HCT116 (cell line): ENCODE data around the gene ANKRD6. TPM values are rescaled to one million over a fixed set of nuclear protein-coding genes. Genes with fewer than 3 reads are reported as not detected.

Source experiments
- ATAC-seq: fragments of 200-7000 bp; cut with Tn5 transposase; 2 replicates; pipeline ENCODE4 v1.9.1; 2020; ENCODE audit warnings: mild to moderate bottlenecking, moderate library complexity
- BruUV-seq: library from RNA; stranded (reverse); fragments of 400-500 nt; replicated peaks from 2 replicates; lab custom pipeline; 2021; lab: Mats Ljungman, UMichigan
- CTCF ChIA-PET: fragments of 300-600 bp; sonication (Branson Sonifier 250); formaldehyde crosslinking; loops from one replicate; lab custom pipeline; 2021; ENCODE audit warnings: antibody characterized with exemption; lab: Charles Lee
- POLR2A ChIA-PET: fragments of 300-600, 350-600 bp; sonication (Branson Sonifier 250); formaldehyde crosslinking; loops from one replicate; lab custom pipeline; 2021; ENCODE audit warnings: antibody characterized with exemption; lab: Charles Lee
- RAD21 ChIA-PET, 2 experiments: fragments of 300-600 bp; sonication (Branson Sonifier 250); formaldehyde crosslinking; loops; one replicate each; lab custom pipeline; 2023; ENCODE audit warnings: low total read pairs in 2 of 2; ENCODE audit not compliant: uncharacterized antibody in 2 of 2, unreplicated experiment in 2 of 2, low non-redundant PET in 1 of 2; lab: Charles Lee
- DNase-seq: peaks from one replicate; pipeline ENCODE4 v3.0.0-alpha.2; 2010; ENCODE audit warnings: low read depth, low spot score
- H2AFZ ChIP-seq: fragments of 200-600 bp; shearing (Covaris generic), sonication (generic); 2 replicates; pipeline ENCODE4 v1.6.1; 2017; ENCODE audit warnings: low read depth, mixed run types, mixed read lengths, antibody characterized with exemption, low read length; ENCODE audit not compliant: poor library complexity, severe bottlenecking
- H3K27ac ChIP-seq: 2 replicates; pipeline ENCODE4 v1.5.1; 2012; ENCODE audit warnings: low read depth, low read length
- H3K27me3 ChIP-seq: fragments of 200-600 bp; sonication (generic); 2 replicates; pipeline ENCODE4 v1.6.1; 2016; ENCODE audit warnings: mixed run types, low read length, mixed read lengths; ENCODE audit not compliant: insufficient read depth
- H3K36me3 ChIP-seq, 2 experiments: fragments of 200-500 bp in 1 of 2; fragments of 200-600 bp in 1 of 2; sonication (Bioruptor generic) in 1 of 2; sonication (generic) in 1 of 2; 2 replicates each; pipeline versions ENCODE4 v1.5.1 to v1.6.1; 2014 to 2016; ENCODE audit warnings: low read length in 2 of 2, inconsistent platforms in 1 of 2, mixed read lengths in 1 of 2, mixed run types in 1 of 2; ENCODE audit not compliant: insufficient read depth in 2 of 2, control insufficient read depth in 1 of 2
- H3K4me1 ChIP-seq, 2 experiments: fragments of 200-600 bp in 1 of 2; sonication (generic) in 1 of 2; 2 replicates each; pipeline versions ENCODE4 v1.5.1 to v1.6.1; 2012 to 2017; ENCODE audit warnings: low read length in 2 of 2, inconsistent platforms in 1 of 2, mild to moderate bottlenecking in 1 of 2, mixed read lengths in 1 of 2, mixed run types in 1 of 2, moderate library complexity in 1 of 2; ENCODE audit not compliant: insufficient read depth in 2 of 2, control insufficient read depth in 1 of 2
- H3K4me2 ChIP-seq: fragments of 200-600 bp; sonication (generic); 2 replicates; pipeline ENCODE4 v1.6.1; 2017; ENCODE audit warnings: mixed run types, low read length, mixed read lengths
- H3K4me3 ChIP-seq, 2 experiments: fragments of 200-600 bp in 1 of 2; sonication (generic) in 1 of 2; replicated peaks in 1 of 2; 2 replicates each; pipeline ENCODE4 v1.5.1; 2011 to 2016; ENCODE audit warnings: low read length in 2 of 2, control low read depth in 1 of 2, low read depth in 1 of 2, mild to moderate bottlenecking in 1 of 2, mixed read lengths in 1 of 2, mixed run types in 1 of 2
- H3K79me2 ChIP-seq: fragments of 200-600 bp; sonication (generic); 2 replicates; pipeline ENCODE4 v1.6.1; 2017; ENCODE audit warnings: mild to moderate bottlenecking, mixed run types, low read length, moderate library complexity, mixed read lengths; ENCODE audit not compliant: insufficient read depth
- H3K9ac ChIP-seq: fragments of 200-600 bp; sonication (generic); 2 replicates; pipeline ENCODE4 v1.6.1; 2016; ENCODE audit warnings: low read length, mixed read lengths
- H3K9me2 ChIP-seq: fragments of 200-600 bp; sonication (generic), shearing (Covaris generic); 2 replicates; pipeline ENCODE4 v1.6.1; 2017; ENCODE audit warnings: mixed run types, mild to moderate bottlenecking, moderate library complexity; ENCODE audit not compliant: insufficient read depth
- H3K9me3 ChIP-seq, 2 experiments: fragments of 200-500 bp in 1 of 2; fragments of 200-600 bp in 1 of 2; sonication (Bioruptor generic) in 1 of 2; sonication (generic) in 1 of 2; 2 replicates each; pipeline ENCODE4 v1.6.1; 2014 to 2017; ENCODE audit warnings: low read length in 2 of 2, mixed read lengths in 2 of 2, inconsistent platforms in 1 of 2, low read depth in 1 of 2, mild to moderate bottlenecking in 1 of 2, mixed run types in 1 of 2, moderate library complexity in 1 of 2; ENCODE audit not compliant: control insufficient read depth in 1 of 2, insufficient read depth in 1 of 2
- H4K20me1 ChIP-seq: fragments of 200-600 bp; sonication (generic), shearing (Covaris generic); 2 replicates; pipeline ENCODE4 v1.6.1; 2017; ENCODE audit warnings: mixed run types, mild to moderate bottlenecking, moderate library complexity; ENCODE audit not compliant: insufficient read depth
- ATF3 ChIP-seq: IDR thresholded peaks from 2 replicates; pipeline ENCODE4 v1.6.1; 2012
- CEBPB ChIP-seq: IDR thresholded peaks from 2 replicates; pipeline ENCODE4 v1.6.1; 2012; ENCODE audit warnings: low read depth
- EZH2 ChIP-seq: fragments of 200-600 bp; sonication (generic); IDR thresholded peaks from 2 replicates; pipeline ENCODE4 v1.6.1; 2017; ENCODE audit warnings: antibody characterized with exemption, mixed run types
- FOSL1 ChIP-seq: IDR thresholded peaks from 2 replicates; pipeline ENCODE4 v1.6.1; 2012; ENCODE audit warnings: low read depth
- JUND ChIP-seq: IDR thresholded peaks from 2 replicates; pipeline ENCODE4 v1.6.1; 2012
- MAX ChIP-seq: IDR thresholded peaks from 2 replicates; pipeline ENCODE4 v1.6.1; 2012
- POLR2A ChIP-seq: IDR thresholded peaks from 2 replicates; pipeline ENCODE4 v1.7.0; 2011; ENCODE audit warnings: borderline replicate concordance; ENCODE audit not compliant: insufficient read depth, insufficient read length; ENCODE audit errors: extremely low read depth
- REST ChIP-seq: IDR thresholded peaks from 2 replicates; pipeline ENCODE4 v1.6.1; 2012; ENCODE audit warnings: low read depth
- SP1 ChIP-seq: IDR thresholded peaks from 2 replicates; pipeline ENCODE4 v1.6.1; 2012; ENCODE audit warnings: low read depth
- SRF ChIP-seq: IDR thresholded peaks from 2 replicates; pipeline ENCODE4 v1.6.1; 2012; ENCODE audit warnings: low read depth
- YY1 ChIP-seq: IDR thresholded peaks from 2 replicates; pipeline ENCODE4 v1.6.1; 2011; ENCODE audit warnings: low read length, low read depth, moderate library complexity, mild to moderate bottlenecking; ENCODE audit not compliant: insufficient replicate concordance; ENCODE audit errors: extremely low read depth
- ZNF274 ChIP-seq: fragments of 200-500 bp; sonication (Bioruptor generic); IDR thresholded peaks from 2 replicates; pipeline ENCODE4 v1.6.1; 2014; ENCODE audit warnings: mild to moderate bottlenecking, low read depth, low read length, inconsistent platforms
- intact Hi-C: fragments of 100-400 bp; cut with micrococcal nuclease; formaldehyde crosslinking; loops from 2 replicates; pipeline ENCODE4 v1.10.0; 2022
- total RNA-seq: library from RNA; stranded (reverse); gene quantifications from one replicate; pipeline ENCODE4 v1.2.1, GENCODE V29; 2021; ENCODE audit not compliant: unreplicated experiment
- TF ChIP-seq, protein P1 (sequence below), 3 experiments: fragments of 200-600 bp in 1 of 3; sonication (generic) in 1 of 3; IDR thresholded peaks in 2 of 3; conservative IDR thresholded peaks in 1 of 3; 2 replicates each; pipeline ENCODE4 v1.5.1; 2012 to 2017; ENCODE audit warnings: low read depth in 2 of 3, low read length in 2 of 3, antibody characterized with exemption in 1 of 3, borderline replicate concordance in 1 of 3, control low read depth in 1 of 3, mild to moderate bottlenecking in 1 of 3, mixed read lengths in 1 of 3, mixed run types in 1 of 3, moderate library complexity in 1 of 3; ENCODE audit not compliant: insufficient read depth in 1 of 3

ANKRD6 gene
- total RNA-seq, 1 experiment from 2014 or later = 9.9 TPM

GRCh38 chr6:89679215-89680120 lies 246.5 kb downstream of the ANKRD6 start:
- H3K79me2 ChIP-seq = no peaks in the 10 kb centered on the region; the same call in 1 of the 2 replicates
- TF ChIP-seq YY1 (no peak), JUND (no peak), SP1 (no peak), CEBPB (no peak), ZNF274 (no peak), EZH2 (no peak), ATF3 (no peak), SRF (no peak), REST (no peak), POLR2A (no peak), FOSL1 (no peak), MAX (no peak)
- TF ChIP-seq, protein P1, sequence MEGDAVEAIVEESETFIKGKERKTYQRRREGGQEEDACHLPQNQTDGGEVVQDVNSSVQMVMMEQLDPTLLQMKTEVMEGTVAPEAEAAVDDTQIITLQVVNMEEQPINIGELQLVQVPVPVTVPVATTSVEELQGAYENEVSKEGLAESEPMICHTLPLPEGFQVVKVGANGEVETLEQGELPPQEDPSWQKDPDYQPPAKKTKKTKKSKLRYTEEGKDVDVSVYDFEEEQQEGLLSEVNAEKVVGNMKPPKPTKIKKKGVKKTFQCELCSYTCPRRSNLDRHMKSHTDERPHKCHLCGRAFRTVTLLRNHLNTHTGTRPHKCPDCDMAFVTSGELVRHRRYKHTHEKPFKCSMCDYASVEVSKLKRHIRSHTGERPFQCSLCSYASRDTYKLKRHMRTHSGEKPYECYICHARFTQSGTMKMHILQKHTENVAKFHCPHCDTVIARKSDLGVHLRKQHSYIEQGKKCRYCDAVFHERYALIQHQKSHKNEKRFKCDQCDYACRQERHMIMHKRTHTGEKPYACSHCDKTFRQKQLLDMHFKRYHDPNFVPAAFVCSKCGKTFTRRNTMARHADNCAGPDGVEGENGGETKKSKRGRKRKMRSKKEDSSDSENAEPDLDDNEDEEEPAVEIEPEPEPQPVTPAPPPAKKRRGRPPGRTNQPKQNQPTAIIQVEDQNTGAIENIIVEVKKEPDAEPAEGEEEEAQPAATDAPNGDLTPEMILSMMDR (IDR thresholded peaks at IDR 0.05 in 2 of 3, conservative IDR thresholded peaks at IDR 0.05 in 1 of 3; ENCODE audit: borderline replicate concordance in 1 of 3, insufficient read depth in 1 of 3, low read depth in 2 of 3, low read length in 2 of 3) = no peak
- no peaks in the 10 kb centered on the region for H3K9me2 ChIP-seq
- RAD21 ChIA-PET = no interaction called here
- CTCF ChIA-PET = no interaction called here
- H3K4me3 ChIP-seq = no peak overlapping the region
- no peak overlapping the region for H3K27ac ChIP-seq
- POLR2A ChIA-PET = no interaction called here
- intact Hi-C loops = no loop called here
- peaks cover 59 to 71% of the 10 kb centered on the region in 2 experiments for H3K36me3 ChIP-seq
- H3K9ac ChIP-seq = no peak overlapping the region
- H3K27me3 ChIP-seq = no peaks in the 10 kb centered on the region
- H3K9me3 ChIP-seq = no peaks in the 10 kb centered on the region
- H4K20me1 ChIP-seq = 0 out of 2 replicates have a peak, but pooled peaks cover 3% of the 10 kb centered on the region
- H2AFZ ChIP-seq = no peak overlapping the region
- H3K4me2 ChIP-seq = no peak overlapping the region
- no peaks in the 10 kb centered on the region for H3K4me1 ChIP-seq
- ATAC-seq = no peak
- BruUV-seq = no TSS peak
- no peak for DNase-seq
